Neural progenitor cell (in vitro differentiated cells): ENCODE results near the gene CFAP74.

Experiments
- EZH2 ChIP-seq: fragments of 200-600 bp; sonication (generic); IDR thresholded peaks from 2 replicates; pipeline ENCODE4 v1.6.1; 2017; ENCODE audit warnings: antibody characterized with exemption, mild to moderate bottlenecking, moderate library complexity
- EZH2phosphoT487 ChIP-seq: fragments of 200-600 bp; sonication (generic); IDR thresholded peaks from 2 replicates; pipeline ENCODE4 v1.6.1; 2017; ENCODE audit warnings: antibody characterized with exemption
- TF ChIP-seq, protein P1 (sequence below): fragments of 200-600 bp; sonication (generic); IDR thresholded peaks from 2 replicates; pipeline ENCODE4 v1.5.1; 2017; ENCODE audit warnings: antibody characterized with exemption, mild to moderate bottlenecking

DNA sequence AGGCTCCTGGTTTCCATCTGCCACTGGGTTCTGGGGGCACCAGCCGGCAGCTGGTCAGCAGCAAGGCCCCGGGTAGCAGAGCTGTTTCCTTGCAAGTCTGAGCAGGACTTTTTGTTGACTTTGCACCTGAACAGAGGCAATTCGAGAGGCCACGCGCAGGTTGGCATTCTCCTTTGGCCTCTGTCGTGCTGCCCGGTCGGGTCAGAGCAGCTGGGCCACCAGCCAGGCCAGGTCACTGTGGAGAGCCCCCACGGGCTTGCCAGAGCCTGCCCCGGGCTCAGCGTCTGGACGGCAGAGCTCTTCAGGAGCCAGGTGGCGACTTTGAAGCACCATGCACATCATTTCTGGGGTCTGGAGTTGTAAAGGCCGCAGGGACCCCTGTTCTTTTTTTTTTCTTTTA, 56.1 kb downstream of the CFAP74 start:
- TF ChIP-seq, protein P1, sequence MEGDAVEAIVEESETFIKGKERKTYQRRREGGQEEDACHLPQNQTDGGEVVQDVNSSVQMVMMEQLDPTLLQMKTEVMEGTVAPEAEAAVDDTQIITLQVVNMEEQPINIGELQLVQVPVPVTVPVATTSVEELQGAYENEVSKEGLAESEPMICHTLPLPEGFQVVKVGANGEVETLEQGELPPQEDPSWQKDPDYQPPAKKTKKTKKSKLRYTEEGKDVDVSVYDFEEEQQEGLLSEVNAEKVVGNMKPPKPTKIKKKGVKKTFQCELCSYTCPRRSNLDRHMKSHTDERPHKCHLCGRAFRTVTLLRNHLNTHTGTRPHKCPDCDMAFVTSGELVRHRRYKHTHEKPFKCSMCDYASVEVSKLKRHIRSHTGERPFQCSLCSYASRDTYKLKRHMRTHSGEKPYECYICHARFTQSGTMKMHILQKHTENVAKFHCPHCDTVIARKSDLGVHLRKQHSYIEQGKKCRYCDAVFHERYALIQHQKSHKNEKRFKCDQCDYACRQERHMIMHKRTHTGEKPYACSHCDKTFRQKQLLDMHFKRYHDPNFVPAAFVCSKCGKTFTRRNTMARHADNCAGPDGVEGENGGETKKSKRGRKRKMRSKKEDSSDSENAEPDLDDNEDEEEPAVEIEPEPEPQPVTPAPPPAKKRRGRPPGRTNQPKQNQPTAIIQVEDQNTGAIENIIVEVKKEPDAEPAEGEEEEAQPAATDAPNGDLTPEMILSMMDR: no peak
- no peak for TF ChIP-seq EZH2phosphoT487
- TF ChIP-seq EZH2: no peak
